HG03064 (cell line): ENCODE results near the gene SH2D1B.
A peak's percentile ranks its signal among the peaks of the same experiment; 100 is the strongest.
"Not testable (repeated sequence)": the region's sequence is repeated elsewhere in the genome, so short reads cannot be mapped to it uniquely, and the experiment has no call there.

ENCODE experiments used
- ATAC-seq: cut with Tn5 transposase; IDR thresholded peaks from one replicate; pipeline ENCODE4 v1.9.1; 2021; ENCODE audit warnings: low read depth; ENCODE audit not compliant: unreplicated experiment

Gene SH2D1B

GRCh38 chr1:162365284-162366020, 46.5 kb downstream of the SH2D1B start:
- no peak for ATAC-seq

DNA sequence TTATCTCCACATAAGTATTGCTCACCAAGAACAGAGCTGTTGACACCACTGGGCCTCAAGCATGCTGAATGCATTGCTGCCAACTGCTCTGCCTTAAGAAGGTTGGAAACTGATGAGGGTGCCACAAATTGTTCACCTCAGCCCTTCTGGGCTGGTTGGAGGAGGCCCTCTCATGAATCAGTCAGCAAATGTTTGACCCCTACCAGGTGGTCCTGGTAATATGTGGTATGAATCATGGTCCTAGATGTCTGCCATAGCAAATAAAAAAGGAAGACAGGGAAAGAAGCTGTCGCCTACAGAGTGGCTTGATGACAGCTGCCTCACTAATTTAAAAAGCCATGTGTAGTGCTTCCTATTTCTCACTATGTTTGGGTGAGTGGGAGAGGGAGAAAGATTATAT, 47.4 kb downstream of the SH2D1B start:
- ATAC-seq = no peak

- ATAC-seq = no peak
Measured at GRCh38 chr1:162363823-162364222, 48.1 kb downstream of the SH2D1B start.

- ATAC-seq = peak; percentile 37
Measured at GRCh38 chr1:162361349-162361748, 50.6 kb downstream of the SH2D1B start.

- ATAC-seq = no peak
Measured at GRCh38 chr1:162360874-162361260, 51.1 kb downstream of the SH2D1B start.

GRCh38 chr1:162360237-162360873, 51.6 kb downstream of the SH2D1B start:
- no peak for ATAC-seq

DNA sequence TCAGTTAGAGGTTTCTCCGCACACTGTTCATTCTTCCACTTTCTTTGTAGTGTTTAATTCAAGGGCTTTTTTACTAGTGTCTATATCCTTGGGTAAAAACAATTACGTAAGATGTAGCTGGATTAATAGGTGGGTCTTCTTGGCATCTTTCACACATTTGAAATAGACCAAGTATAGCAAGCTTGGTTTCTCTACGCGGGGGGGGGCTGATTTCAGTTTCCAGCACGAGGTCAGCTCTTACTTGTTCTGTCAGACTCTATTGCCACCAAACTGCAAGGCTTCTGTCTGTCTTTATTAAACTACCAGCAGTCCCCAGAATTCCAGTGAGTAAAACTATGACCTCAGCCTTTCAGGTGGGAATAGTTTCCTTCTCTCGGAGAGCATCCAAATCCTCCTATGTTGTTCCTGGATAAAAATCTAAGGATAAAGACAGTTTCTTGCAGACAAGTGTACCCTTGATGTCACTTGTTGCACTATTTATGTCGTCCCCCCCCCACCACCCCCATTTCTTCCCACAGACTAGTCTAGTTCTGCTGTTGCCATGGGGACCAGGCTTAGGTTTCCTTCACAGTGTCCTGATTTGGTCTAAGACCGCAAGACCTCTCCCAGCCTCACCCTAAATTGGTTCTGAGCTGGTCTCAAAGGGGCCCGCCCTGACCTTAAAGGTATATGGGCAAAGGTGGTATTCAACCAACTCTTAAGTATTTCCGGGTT, 52.3 kb downstream of the SH2D1B start:
- ATAC-seq = no peak

DNA sequence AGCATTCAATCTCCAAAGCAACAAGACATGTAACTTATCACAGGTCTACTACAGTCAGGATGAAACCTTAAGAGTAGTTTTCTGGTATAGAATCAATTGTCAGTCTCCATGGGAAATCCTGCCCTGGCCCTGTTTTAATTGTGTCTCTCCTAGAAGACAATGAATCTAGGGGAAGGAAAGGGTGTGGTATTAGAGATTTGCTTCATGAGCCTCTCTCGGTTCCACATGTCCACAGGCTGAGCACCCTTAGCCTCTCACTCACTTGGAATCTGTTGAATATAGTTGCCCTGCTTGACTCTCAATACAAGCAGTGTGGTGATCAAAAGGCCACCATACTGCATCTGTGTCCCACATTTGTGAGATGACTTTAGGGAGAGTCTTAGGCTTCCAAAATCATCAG, 53.0 kb downstream of the SH2D1B start:
- ATAC-seq = no peak

GRCh38 chr1:162357681-162358266, 54.2 kb downstream of the SH2D1B start:
- no peak for ATAC-seq

DNA sequence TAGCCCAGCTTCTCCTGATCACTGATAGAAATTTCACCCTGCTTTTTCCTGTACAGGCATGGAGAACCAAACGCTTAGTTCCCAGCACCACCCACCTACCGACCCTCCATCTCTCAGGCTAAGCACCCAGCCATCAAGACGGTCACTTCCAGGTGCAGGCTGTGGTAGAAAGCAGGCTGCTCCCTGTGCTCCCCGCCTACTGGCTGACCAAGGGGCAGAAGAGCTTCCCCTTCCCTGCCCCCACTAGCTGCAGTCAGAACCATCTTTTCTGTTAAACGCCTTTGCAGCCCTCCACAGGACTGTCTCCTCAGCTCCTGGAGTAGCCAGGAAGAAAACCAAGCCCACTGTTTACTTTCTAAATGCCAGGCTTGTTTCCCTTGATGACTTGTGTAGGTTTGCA, 58.2 kb downstream of the SH2D1B start:
- no peak for ATAC-seq

DNA sequence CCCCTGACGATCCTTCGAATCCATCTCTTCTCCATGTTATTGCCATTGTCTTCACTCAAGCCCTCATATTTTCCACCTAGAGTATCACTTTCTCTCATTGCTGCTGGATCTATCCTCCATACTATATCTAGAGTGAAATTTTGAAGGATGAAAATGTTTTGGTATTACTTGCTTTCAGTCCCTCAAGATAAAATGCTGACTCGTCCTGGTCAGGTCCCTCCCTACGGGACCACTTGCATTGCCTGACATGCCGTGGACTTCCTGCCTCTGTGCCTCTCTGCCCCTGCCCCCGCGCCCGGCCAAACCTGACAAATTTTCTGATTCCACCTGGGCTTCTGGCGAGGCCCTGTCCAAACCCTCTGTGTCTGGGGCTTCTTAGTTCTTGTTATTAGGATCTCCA, 58.9 kb downstream of the SH2D1B start:
- ATAC-seq = no peak

- ATAC-seq = not testable (repeated sequence)
Measured at GRCh38 chr1:162351874-162352273, 60.1 kb downstream of the SH2D1B start.

- no peak for ATAC-seq
Measured at GRCh38 chr1:162351246-162351842, 60.6 kb downstream of the SH2D1B start.

- ATAC-seq = no peak
Measured at GRCh38 chr1:162349635-162350330, 62.2 kb downstream of the SH2D1B start.

DNA sequence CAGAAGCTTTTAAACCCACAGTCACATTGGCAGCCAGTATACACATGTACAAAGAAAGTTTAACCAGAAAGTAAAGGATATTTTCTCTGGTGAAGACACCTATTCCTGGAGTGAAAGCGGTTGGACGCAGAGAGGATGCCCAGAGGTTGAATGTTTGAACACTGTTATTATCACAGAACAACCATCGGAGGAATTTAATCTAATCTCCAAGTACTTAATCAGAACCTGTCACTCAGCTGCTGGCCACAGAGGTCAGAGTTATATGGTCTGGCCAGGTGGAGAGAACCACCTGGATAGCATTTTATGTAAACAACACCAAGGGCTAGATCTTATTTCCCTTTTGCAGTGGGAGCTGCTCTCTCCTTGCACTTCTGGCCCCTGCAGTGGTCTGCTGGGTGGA, 64.7 kb downstream of the SH2D1B start:
- ATAC-seq = no peak
